Skeletal muscle satellite cell (primary cell): ENCODE results near the gene CYP27A1.

Experiments
- H3K27me3 ChIP-seq: 2 replicates; pipeline ENCODE4 v1.7.0; 2013; ENCODE audit warnings: low read length; ENCODE audit not compliant: control insufficient read depth, insufficient read depth
- H3K36me3 ChIP-seq: 2 replicates; pipeline ENCODE4 v1.7.0; 2013; ENCODE audit warnings: mild to moderate bottlenecking, control low read depth, low read length; ENCODE audit not compliant: insufficient read depth
- H3K4me1 ChIP-seq: 2 replicates; pipeline ENCODE4 v1.7.0; 2013; ENCODE audit warnings: low read length; ENCODE audit not compliant: control insufficient read depth, insufficient read depth
- H3K4me2 ChIP-seq: 2 replicates; pipeline ENCODE4 v1.7.0; 2013; ENCODE audit warnings: mild to moderate bottlenecking, low read length
- H3K4me3 ChIP-seq: 2 replicates; pipeline ENCODE4 v1.7.0; 2013; ENCODE audit warnings: low read length
- H3K9ac ChIP-seq: 2 replicates; pipeline ENCODE4 v1.7.0; 2013; ENCODE audit warnings: mild to moderate bottlenecking, low read depth, low read length, moderate library complexity
- H3K9me3 ChIP-seq: replicated peaks from 2 replicates; pipeline ENCODE4 v1.7.0; 2013; ENCODE audit warnings: mild to moderate bottlenecking, control low read depth, low read length

Gene CYP27A1

DNA sequence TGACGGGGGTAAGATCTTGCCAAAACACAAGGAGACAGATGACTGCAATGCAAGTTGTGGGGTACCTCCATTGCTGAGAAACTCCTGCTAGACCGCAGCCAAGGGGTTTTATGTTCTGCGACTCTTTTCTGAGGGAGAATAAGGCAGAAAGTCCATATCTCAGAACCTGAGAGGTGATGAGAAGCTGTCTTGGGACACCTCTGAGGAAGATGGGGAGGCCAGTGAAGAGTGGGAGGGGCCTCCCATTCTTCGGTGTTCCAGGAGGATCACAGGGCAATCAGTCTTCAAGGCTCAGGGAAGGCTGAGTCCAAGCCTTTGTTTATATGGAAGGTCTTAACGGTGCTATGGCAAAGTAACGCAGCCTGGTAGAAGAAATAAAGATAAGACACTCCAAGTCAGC, 18.0 kb downstream of the CYP27A1 start:
- Histone ChIP-seq H3K27me3 (no peaks in the 10 kb centered on the region), H3K36me3 (no peaks in the 10 kb centered on the region)

DNA sequence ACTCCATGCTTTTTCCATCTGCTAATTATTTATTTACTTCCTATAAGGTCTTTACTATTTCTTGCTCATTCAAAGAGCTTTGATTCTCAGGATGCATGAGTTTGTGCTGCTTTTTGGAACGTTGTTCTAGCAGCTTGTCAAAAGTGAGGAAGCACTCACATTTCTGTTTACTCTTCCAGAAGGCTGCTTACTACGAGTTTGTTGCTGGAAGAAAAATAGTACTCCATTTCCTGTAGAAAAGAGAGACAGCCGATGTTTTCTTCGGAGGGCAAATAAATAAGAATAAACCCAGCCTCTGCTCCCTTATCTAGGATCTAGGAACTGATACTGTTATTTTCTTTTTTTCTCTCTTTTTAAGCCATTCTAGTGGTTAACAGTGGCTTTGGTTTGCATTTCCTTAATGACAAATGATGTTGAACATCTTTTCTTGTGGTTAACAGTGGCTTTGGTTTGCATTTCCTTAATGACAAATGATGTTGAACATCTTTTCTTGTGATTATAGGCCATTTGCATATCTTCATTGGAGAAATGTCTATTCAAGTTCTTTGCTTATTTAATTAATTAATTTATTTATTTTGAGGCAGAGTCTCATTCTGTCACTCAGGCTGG, 20.5 kb downstream of the CYP27A1 start:
- no peak overlapping the region for H3K9ac ChIP-seq

More for the DNA sequence above, 18.0 kb downstream of the CYP27A1 start:
- Histone ChIP-seq H3K9ac (no peak overlapping the region), H3K4me2 (no peak overlapping the region), H3K9me3 (no peaks in the 10 kb centered on the region), H3K4me3 (no peak overlapping the region), H3K4me1 (no peaks in the 10 kb centered on the region)

DNA sequence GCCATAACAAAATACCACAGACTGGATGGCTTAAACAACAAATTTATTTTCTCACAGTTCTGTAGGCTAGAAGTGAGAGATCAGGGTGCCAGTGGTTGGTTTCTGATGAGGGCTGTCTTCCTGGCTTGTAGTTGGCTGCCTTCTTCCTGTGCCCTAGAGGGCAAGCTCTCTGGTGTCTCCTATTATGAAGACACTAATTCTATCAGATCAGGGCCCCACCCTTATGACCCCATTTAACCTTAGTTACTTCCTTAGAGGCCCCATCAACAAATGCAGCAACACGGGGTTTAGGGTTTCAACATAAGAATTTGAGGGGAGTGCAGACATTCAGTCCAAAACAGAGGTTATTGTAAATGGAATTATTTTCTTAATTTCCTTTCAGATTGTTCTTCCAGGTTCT, 22.9 kb downstream of the CYP27A1 start:
- Histone ChIP-seq H3K36me3 (no peaks in the 10 kb centered on the region), H3K4me1 (peaks cover 14% of the 10 kb centered on the region), H3K4me3 (no peak overlapping the region), H3K27me3 (no peaks in the 10 kb centered on the region), H3K4me2 (no peak overlapping the region), H3K9me3 (no peaks in the 10 kb centered on the region), H3K9ac (no peak overlapping the region)

More for the DNA sequence above, 20.5 kb downstream of the CYP27A1 start:
- Histone ChIP-seq H3K4me3 (no peak overlapping the region), H3K27me3 (no peaks in the 10 kb centered on the region), H3K4me2 (no peak overlapping the region), H3K4me1 (peaks cover 14% of the 10 kb centered on the region), H3K36me3 (no peaks in the 10 kb centered on the region), H3K9me3 (no peaks in the 10 kb centered on the region)

DNA sequence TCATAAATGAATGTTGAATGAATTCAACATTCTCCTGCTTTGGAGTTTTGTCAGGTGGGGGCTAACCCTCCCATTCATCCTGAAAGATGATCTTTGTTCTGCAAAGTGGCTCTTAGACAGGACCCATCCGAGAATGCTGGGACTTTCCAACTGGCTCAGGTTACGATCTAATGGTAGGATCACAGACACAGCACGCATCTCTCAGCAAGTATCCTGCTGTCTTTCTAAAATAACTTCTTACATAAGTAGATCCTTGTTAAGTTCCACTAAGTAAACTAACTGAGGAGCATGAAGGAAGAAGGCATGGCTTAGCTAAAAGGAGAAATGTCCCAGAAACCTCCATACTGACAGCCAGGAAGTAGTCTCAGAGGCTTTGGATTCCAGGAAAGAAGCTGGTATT, 23.7 kb downstream of the CYP27A1 start:
- Histone ChIP-seq H3K27me3 (no peaks in the 10 kb centered on the region), H3K4me1 (peaks cover 14% of the 10 kb centered on the region), H3K4me3 (no peak overlapping the region), H3K36me3 (no peaks in the 10 kb centered on the region), H3K4me2 (peak overlapping the region; percentile 45), H3K9ac (peak overlapping the region; percentile 59), H3K9me3 (no peaks in the 10 kb centered on the region)

DNA sequence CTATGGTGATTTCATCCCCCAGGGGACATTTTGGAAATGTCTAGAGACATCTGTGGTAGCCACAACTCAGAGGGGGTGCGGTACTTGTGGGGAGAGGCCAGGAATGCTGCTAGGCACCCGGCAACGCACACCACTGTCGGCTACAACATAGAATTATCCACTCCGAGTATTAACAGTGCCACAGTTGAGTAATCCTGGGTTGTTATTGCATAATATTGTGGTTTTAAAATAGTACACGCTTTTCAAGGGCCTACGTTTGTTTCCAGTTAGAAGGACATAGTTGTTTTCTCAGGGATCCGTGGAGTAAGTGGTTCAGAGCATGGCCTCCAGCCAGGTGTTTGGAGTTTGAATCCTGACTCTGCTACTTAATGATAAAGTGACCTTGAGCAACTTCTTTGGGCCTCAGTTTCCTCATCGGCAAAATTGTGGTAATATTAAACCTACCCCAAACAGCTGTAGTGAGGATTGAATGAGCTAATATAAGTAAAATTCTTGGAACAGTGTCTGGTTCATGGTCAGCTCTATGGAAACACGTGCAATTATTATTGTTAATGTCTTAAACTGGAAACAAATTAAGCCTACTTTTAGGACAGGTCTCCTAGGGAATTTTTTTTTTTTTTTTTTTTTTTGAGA, 24.5 kb downstream of the CYP27A1 start:
- peak overlapping the region; percentile 45 for H3K4me2 ChIP-seq
- H3K9me3 ChIP-seq = no peaks in the 10 kb centered on the region
- H3K36me3 ChIP-seq = no peaks in the 10 kb centered on the region
- no peaks in the 10 kb centered on the region for H3K27me3 ChIP-seq
- peak overlapping the region; percentile 59 for H3K9ac ChIP-seq
- no peak overlapping the region for H3K4me3 ChIP-seq
- peaks cover 14% of the 10 kb centered on the region for H3K4me1 ChIP-seq

DNA sequence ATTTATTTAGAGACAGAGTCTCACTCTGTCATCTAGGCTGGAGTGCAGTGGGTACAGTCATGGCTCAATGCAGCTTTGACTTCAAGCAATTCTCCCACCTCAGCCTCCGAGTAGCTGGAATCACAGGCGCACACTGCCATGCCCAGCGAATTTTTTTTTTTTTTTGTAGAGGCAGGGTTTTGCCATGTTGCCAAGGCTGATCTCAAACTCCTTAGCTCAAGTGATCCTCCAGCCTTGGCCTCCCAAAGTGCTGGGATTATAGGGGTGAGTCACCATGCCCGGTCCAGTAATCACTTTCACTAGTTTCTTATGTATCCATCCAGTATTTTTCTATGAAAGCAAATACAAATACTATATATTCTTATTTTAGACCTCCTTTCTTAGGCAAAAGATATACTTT, 25.7 kb downstream of the CYP27A1 start:
- H3K4me1 ChIP-seq = peaks cover 14% of the 10 kb centered on the region
- no peak overlapping the region for H3K4me2 ChIP-seq
- no peak overlapping the region for H3K4me3 ChIP-seq
- H3K9me3 ChIP-seq = no peaks in the 10 kb centered on the region
- no peaks in the 10 kb centered on the region for H3K27me3 ChIP-seq
- no peak overlapping the region for H3K9ac ChIP-seq
- no peaks in the 10 kb centered on the region for H3K36me3 ChIP-seq

DNA sequence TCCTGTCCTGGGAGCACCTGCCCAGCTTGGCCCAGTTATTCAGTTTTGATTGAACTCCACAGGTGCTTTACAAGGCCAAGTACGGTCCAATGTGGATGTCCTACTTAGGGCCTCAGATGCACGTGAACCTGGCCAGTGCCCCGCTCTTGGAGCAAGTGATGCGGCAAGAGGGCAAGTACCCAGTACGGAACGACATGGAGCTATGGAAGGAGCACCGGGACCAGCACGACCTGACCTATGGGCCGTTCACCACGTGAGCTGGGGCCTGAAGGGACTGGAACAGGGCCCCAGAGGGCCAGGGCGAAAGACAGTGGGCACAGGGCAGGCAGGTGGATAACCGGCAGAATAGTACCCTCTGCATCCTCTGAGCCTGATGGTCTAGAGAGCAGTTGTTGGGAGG, 27.6 kb downstream of the CYP27A1 start:
- H3K4me1 ChIP-seq = peaks cover 14% of the 10 kb centered on the region
- H3K4me3 ChIP-seq = no peak overlapping the region
- no peaks in the 10 kb centered on the region for H3K27me3 ChIP-seq
- H3K9me3 ChIP-seq = no peaks in the 10 kb centered on the region
- H3K9ac ChIP-seq = no peak overlapping the region
- H3K36me3 ChIP-seq = no peaks in the 10 kb centered on the region
- no peak overlapping the region for H3K4me2 ChIP-seq

DNA sequence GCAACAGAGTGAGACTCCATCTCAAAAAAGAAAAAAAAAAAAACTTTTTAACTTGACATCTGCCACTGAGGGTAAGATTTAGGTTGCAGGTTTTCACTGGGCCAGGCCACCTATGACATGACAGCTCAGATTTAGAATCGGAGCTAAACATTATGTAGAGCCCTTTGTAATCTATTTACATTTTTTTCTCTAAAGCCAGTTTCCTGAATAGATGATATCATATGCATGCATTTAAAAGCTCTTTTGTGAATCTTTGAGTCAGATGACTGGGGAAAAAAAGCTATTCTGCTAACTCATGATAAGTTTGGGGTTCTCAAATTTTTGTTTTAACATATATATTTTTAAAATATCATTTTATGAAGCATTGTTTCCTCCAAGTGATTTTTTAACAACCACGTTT, 28.3 kb downstream of the CYP27A1 start:
- Histone ChIP-seq H3K9ac (no peak overlapping the region), H3K27me3 (no peaks in the 10 kb centered on the region), H3K9me3 (no peaks in the 10 kb centered on the region), H3K4me1 (peaks cover 13% of the 10 kb centered on the region), H3K36me3 (no peaks in the 10 kb centered on the region), H3K4me2 (no peak overlapping the region), H3K4me3 (no peak overlapping the region)

DNA sequence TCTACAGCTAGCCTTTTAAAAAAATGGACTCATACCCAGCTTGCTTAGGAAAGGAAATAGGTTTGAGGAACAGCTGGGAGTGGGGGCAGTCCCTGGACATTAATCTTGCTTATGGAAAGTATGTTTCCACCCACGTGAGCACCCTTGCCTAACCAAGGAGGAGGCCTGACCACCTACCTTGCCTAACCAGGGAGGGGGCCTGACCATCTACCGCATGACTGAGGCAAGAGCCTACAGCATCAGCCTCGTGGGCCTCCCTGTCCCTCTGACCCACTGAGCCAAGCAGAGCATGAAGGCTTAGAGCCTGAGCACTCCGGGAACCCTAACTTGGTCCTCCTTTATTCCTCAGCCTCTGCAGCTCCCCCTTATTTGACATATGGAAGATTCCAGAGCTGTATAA, 29.4 kb downstream of the CYP27A1 start:
- H3K4me1 ChIP-seq = peaks cover 5% of the 10 kb centered on the region
- H3K36me3 ChIP-seq = no peaks in the 10 kb centered on the region

DNA sequence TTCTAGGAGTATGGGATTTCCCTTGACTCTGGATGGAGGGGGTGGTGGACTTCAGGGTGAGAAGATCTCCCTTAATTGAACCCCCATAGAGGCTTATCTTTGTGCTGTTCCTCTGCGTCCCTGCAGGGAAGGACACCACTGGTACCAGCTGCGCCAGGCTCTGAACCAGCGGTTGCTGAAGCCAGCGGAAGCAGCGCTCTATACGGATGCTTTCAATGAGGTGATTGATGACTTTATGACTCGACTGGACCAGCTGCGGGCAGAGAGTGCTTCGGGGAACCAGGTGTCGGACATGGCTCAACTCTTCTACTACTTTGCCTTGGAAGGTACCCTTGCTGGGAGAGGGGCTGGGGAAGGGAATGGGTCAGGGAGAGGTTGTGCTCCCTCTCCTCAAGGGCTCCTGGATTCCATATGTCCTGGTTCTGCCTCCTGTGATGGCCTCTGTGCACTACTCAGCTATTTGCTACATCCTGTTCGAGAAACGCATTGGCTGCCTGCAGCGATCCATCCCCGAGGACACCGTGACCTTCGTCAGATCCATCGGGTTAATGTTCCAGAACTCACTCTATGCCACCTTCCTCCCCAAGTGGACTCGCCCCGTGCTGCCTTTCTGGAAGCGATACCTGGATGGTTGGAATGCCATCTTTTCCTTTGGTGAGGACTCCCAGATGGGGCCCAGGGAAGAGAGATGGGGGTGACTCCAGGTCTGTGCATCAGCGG, 30.3 kb downstream of the CYP27A1 start:
- Histone ChIP-seq H3K4me1 (no peaks in the 10 kb centered on the region), H3K9me3 (no peaks in the 10 kb centered on the region), H3K9ac (no peak overlapping the region), H3K4me3 (no peak overlapping the region), H3K36me3 (no peaks in the 10 kb centered on the region), H3K27me3 (no peaks in the 10 kb centered on the region), H3K4me2 (no peak overlapping the region)

More for the DNA sequence above, 29.4 kb downstream of the CYP27A1 start:
- Histone ChIP-seq H3K27me3 (no peaks in the 10 kb centered on the region), H3K4me3 (no peak overlapping the region), H3K4me2 (no peak overlapping the region), H3K9me3 (no peaks in the 10 kb centered on the region), H3K9ac (no peak overlapping the region)

DNA sequence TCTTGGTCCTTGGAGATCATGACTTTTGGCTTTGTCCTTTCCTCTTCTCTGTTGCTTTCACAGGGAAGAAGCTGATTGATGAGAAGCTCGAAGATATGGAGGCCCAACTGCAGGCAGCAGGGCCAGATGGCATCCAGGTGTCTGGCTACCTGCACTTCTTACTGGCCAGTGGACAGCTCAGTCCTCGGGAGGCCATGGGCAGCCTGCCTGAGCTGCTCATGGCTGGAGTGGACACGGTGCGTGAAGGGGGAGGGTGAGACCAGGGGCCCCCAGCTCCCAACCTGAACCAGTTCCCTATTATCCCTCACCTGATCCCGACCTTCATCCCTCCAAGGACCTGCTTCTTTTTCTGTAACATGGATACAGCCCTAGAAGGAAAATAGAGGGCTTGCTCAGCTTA, 30.9 kb downstream of the CYP27A1 start:
- Histone ChIP-seq H3K36me3 (no peaks in the 10 kb centered on the region), H3K4me3 (no peak overlapping the region)

More for the DNA sequence above, 30.9 kb downstream of the CYP27A1 start:
- no peaks in the 10 kb centered on the region for H3K9me3 ChIP-seq
- no peaks in the 10 kb centered on the region for H3K4me1 ChIP-seq
- no peak overlapping the region for H3K4me2 ChIP-seq
- no peak overlapping the region for H3K9ac ChIP-seq
- H3K27me3 ChIP-seq = no peaks in the 10 kb centered on the region
